SHP77 treated with DMSO at 0.1 percent for 48 hours (cell line): Measurements from ENCODE around the gene BSDC1.
"Not testable (repeated sequence)": the region's sequence is repeated elsewhere in the genome, so short reads cannot be mapped to it uniquely, and the experiment has no call there.

Source experiments
- DNase-seq: peaks from one replicate; lab custom pipeline; 2025; lab: John Stamatoyannopoulos, UW

BSDC1 gene

GRCh38 chr1:32394141-32394889 is at the start of gene BSDC1:
Gene BSDC1, minus strand, starts transcription at chr1:32394441. Its CDS starts 27 bp downstream, at chr1:32394414.
- peak; percentile 99 for DNase-seq

GRCh38 chr1:32441467-32441866 is 47.2 kb upstream of the BSDC1 start:
- not testable (repeated sequence) for DNase-seq

- not testable (repeated sequence) for DNase-seq
Observed at GRCh38 chr1:32438777-32439176, 44.5 kb upstream of the BSDC1 start.

GRCh38 chr1:32438136-32438535 is 43.9 kb upstream of the BSDC1 start:
- DNase-seq = no peak

GRCh38 chr1:32431736-32432400 is 37.6 kb upstream of the BSDC1 start:
- no peak for DNase-seq

- DNase-seq = no peak
Observed at GRCh38 chr1:32427264-32427963, 33.2 kb upstream of the BSDC1 start.

- no peak for DNase-seq
Observed at GRCh38 chr1:32426489-32427255, 32.4 kb upstream of the BSDC1 start.

GRCh38 chr1:32421775-32422174 is 27.5 kb upstream of the BSDC1 start:
- no peak for DNase-seq

GRCh38 chr1:32414186-32414886 is 20.1 kb upstream of the BSDC1 start:
- DNase-seq = no peak

- peak; percentile 89 for DNase-seq
Observed at GRCh38 chr1:32413507-32414185, 19.4 kb upstream of the BSDC1 start.

- no peak for DNase-seq
Observed at GRCh38 chr1:32411261-32411660, 17.0 kb upstream of the BSDC1 start.

- DNase-seq = no peak
Observed at GRCh38 chr1:32406629-32407111, 12.4 kb upstream of the BSDC1 start.

GRCh38 chr1:32405672-32406467 is 11.6 kb upstream of the BSDC1 start:
- DNase-seq = no peak

GRCh38 chr1:32404946-32405345 is 10.7 kb upstream of the BSDC1 start:
- DNase-seq = no peak

- DNase-seq = peak; percentile 62
Observed at GRCh38 chr1:32400876-32401631, 6.8 kb upstream of the BSDC1 start.

- no peak for DNase-seq
Observed at GRCh38 chr1:32399843-32400242, 5.6 kb upstream of the BSDC1 start.

GRCh38 chr1:32398401-32398800 is 4.2 kb upstream of the BSDC1 start:
- no peak for DNase-seq

GRCh38 chr1:32396524-32396923 is 2.3 kb upstream of the BSDC1 start:
- DNase-seq = not testable (repeated sequence)

GRCh38 chr1:32394890-32395432 is 720 bp upstream of the BSDC1 start:
- DNase-seq = peak; percentile 61
